HG02870 (cell line): ENCODE measurements around the gene LYPD3.

ENCODE experiments used
- ATAC-seq: cut with Tn5 transposase; IDR thresholded peaks from one replicate; pipeline ENCODE4 v1.9.1; 2021; ENCODE audit warnings: mild to moderate bottlenecking, moderate library complexity; ENCODE audit not compliant: unreplicated experiment

LYPD3 gene

DNA sequence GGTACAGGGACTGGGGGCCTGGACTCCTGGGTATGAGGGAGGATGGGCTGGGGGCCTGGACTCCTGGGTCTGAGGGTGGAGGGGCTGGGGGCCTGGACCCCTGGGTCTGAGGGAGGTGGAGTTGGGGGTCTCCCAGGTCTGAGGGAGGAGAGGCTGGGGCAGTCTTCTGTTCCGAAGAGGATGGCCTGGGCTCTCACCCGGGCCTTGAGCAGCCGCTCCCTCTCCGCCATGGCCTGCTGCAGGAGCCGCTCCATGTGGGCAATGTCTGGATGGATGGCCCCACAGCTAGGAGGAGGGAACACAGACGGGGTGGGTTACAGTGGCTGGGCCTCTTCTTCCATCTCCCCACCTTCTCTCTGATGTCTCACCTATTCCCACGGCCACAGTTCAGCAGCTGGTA, 21.0 kb upstream of the LYPD3 start:
- ATAC-seq: no peak

DNA sequence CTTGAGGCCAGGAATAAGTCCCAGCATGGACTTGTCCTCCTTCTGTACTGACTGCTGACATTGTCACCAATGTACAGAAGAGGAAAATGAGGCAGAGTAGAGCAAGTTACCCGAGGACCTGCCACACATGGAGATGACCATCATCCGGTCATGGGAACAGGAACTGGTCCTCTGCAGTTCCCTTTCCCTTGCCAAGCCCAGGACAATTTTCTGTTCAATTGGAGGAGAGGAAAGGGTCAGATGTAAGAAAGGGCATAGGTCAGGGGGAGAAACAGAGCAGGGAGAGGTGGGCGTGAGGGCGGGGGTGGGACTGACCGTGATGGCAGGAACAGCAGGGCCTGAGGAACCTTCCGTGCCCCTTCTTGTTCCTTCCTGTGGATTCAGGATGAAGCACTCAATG, 20.5 kb upstream of the LYPD3 start:
- ATAC-seq: no peak

DNA sequence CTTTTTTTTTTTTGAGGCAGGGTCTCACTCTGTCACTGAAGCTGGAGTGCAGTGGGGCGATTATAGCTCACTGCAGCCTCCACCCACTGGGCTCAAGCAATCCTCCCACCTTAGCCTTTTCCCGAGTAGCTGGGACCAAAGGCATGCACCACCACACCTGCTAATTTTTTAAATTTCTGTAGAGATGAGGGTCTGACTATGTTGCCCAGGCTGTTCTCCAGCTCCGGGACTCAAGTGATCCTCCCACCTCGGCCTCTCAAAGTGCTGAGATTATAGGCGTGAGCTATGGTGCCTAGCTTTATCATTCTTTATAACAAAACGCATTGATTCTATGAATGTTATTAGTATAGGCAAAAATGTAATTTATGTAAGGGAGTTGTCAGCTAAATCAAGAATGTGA, 17.9 kb upstream of the LYPD3 start:
- ATAC-seq: no peak

DNA sequence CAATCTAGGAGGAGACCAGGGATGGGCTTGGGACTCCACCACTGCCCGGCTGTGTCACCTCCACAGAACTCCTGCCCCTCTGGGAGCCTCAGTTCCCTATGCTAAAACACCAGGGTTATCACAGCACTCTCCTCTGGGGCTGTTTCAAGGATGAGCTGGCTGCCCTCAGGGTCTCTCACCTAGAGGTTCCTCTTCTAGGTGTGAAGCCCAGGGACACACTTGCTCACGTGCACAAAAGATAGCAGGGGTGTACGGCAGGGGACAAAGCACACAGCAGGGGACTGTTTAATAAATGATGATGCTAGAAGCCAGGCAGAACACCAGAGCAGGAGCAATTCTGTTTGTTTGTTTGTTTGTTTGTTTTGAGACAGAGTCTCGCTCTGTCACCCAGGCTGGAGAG, 16.8 kb upstream of the LYPD3 start:
- ATAC-seq: no peak

DNA sequence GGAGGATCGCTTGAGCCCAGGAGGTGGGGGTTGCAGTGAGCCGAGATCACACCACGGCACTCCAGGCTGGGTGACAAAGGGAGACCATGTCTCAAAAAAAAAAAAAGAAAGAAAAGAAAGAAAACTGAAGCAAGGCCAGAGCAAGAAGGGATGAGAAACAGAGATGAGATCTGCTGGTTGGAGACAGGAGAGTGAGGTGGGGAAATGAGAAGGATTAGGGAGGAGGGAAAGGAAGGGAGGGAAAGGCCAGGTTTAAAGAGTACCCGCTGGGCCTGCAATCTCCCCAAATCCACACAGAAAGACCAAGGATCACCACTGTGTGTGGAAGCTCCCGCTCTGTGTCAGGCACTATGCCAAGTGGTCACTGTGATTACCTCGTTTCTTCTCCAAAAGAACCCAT, 16.3 kb upstream of the LYPD3 start:
- no peak for ATAC-seq

DNA sequence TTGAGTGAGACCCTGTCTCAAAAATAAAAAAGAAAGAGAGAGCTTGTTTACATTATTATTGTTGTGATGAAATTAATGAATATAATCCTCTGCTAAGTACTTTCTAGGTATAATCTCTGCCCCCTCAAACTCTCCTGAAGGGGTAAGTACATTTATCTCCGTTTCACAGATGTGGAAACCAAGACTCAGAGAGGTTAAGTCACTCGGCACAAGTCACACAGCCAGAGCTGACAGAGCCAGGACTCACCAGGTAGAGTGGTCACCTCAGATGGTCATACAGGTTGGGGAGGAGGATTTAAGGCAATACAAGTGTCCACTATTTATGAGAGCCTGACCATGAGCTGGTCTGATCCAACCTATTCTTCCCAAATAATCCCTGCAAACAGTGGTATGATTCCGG, 15.2 kb upstream of the LYPD3 start:
- no peak for ATAC-seq

DNA sequence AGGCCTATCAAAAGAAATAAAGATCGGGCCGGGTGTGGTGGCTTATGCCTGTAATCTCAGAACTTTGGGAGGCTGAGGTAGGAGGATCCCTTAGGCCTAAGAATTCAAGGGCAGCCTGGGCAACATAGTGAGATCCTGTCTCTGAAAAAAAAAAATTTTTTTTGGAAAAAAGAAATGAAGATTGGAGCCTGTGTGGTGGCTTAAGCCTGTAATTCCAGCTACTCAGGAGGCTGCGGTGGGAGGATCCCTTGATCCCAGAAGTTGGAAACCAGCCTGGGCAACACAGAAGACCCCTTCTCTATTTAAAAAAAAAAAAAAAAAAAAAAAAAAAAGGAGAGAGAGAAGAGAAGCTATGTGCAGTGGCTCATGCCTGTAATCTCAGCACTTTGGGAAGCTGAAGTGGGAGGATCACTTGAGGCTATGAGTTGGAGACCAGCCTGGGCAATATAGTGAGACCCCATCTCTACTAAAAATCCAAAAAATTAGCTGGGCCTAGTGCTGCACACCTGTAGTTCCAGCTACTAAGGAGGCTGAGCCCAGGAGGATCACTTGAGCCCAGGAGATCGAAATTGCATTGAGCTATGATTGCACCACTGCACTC, 14.7 kb upstream of the LYPD3 start:
- no peak for ATAC-seq

DNA sequence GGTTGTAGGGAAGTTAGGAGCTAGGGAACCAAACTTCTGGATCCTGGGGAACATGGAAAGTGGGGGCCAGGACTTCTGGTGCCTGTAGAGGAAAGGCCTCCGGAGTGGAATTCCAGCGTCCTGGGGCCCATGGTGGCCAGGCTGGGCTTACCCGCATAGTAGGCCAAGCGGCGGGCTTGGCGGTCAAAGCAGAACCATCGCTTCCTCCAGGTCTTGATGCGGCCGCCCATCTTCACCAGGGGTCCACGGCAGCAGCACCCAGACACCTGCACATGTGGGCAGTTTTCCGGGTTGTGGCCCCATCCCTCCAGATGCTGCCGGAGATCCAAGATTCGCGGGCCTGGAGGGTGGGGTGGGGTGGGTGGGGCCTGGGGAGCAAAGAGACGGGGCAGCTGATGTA, 13.8 kb upstream of the LYPD3 start:
- no peak for ATAC-seq

DNA sequence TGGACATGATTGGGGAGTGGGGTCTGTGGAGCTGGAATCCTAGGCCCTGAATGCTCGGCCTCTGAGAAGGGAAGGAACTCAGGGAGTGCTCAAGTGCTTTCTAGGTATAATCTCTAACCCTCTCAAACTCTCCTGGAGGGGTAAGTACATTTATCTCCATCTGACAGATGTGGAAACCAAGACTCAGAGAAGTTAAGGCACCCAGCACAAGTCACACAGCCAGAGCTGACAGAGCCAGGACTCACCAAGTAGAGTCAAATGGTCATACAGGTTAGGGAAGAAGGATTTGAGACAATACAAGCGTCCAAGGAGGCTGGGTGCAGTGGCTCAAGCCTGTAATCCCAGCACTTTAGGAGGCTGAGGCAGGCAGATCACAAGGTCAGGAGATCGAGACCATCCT, 12.9 kb upstream of the LYPD3 start:
- no peak for ATAC-seq

DNA sequence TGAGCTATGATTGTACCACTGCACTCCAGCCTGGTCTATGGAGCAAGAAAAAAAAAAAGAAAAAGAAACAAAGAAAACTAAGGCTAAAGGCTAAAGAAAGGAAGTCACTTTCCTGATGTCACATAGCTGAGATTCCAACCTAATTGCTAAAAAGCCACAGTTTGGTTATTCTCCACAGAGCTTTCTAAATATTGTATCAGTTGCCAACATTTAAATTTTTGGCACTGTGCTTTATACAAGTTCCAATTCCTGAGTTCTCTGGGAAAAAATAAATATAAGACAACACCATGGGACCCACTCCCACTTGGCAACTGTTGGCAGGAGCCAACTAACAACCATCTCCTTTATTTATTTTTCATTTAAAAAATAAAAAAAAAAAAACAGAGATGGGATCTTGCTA, 11.2 kb upstream of the LYPD3 start:
- no peak for ATAC-seq

DNA sequence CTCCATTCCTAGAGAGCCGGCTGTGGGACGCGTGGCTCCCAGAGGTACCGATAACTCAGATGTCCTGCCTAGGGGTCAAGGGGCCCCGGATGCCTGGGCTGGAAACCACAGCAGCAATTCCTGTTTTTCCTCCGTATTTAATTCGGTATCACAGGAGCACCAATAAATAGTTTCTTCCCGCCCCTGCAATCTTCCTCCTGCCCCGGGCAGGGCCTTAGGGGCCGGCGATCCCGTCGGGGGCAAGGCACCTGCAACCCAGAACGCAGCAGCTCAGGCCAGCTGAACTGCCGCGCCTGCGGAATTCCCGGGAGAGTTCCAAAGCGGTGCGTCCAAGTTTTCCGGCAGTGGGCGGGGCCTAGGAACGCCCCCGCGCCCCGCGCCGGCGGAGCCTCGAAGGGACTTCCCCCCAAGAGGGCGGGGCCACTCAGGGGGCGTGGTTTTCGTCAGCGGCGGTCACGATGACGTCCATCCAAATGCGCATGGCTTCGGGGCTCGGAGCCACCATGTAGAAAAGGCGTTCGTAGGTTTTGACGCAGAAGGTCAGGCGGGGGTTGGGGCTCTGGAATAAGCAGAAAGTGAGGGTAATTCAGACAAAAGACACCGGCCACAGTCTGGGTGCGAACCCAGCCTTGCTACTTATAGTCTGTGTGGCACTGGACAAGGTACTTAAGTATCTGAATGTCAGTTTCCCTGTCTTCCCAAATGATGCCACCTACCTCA, 9.7 kb upstream of the LYPD3 start:
- ATAC-seq: peak; percentile 75

DNA sequence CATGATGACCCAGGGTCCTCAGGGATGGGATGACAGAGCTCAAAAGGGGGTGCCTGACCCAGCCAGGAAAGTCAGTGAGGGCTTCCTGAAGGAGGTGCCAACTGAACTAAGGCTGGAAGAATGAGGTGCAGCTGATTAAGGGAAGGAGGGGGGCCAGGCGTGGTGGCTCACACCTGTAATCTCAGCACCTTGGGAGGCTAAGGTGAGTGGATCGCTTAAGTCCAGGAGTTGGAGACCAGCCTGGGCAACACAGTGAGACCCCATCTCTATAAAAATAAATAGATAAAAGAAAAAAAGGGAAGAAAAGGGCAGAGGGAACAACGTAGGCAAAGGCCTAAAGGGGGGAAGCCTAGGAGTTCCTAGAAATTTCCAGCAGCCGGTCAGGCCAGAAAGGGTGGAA, 9.1 kb upstream of the LYPD3 start:
- no peak for ATAC-seq

DNA sequence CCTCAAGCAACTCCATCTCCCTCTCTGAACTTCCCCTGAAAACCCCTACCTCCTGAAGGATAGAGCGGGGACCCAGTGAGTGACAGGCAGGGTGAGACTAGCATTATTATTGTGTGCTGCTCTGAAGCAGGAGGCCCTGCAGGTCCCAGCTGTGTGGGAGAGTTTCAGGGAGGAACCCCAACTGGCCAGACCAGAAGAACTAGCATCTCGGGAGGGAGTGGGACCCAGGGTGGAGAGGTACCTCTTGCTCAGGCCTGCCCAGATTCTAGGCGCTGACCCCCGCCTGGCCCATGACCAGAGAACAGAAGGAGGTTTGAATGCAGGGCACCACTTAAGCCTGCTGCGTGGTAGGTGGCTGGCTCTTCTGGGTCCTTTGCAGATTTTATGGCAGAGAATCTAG, 5.7 kb upstream of the LYPD3 start:
- no peak for ATAC-seq

DNA sequence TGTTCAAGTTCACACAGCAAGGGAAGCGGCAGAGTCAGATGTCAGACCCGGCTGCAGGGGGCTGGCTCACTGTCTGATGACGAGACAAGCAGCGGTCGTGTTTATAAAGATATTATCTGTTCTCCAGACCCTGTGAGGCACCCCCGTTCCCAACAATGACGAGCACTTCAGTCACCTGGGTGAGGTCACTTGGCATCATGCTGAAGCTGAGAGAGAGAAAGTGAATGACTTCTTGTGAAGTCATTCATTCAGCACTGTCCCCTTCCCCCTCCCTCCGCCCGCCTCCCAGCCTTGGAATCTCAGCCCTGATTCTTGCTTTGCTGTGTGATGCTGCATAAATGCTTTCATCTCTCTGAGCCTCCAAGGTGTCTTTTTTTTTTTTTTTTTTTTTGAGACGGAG, 4.9 kb upstream of the LYPD3 start:
- no peak for ATAC-seq

DNA sequence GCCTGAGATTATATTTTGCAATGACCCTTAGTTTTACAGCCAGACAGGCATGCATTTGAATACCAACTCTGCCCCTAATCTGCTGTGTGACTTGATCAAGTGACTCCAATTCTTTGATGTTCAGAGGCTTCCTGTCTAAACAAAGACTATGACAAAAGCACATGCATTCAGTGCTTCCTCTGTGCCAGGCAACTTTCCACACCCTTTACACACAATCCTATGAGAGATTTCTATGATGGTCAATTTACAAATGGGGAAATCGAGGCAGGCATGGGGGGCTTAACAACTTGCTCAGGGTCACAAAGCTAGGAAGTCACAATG, 3.7 kb upstream of the LYPD3 start:
- ATAC-seq: no peak

DNA sequence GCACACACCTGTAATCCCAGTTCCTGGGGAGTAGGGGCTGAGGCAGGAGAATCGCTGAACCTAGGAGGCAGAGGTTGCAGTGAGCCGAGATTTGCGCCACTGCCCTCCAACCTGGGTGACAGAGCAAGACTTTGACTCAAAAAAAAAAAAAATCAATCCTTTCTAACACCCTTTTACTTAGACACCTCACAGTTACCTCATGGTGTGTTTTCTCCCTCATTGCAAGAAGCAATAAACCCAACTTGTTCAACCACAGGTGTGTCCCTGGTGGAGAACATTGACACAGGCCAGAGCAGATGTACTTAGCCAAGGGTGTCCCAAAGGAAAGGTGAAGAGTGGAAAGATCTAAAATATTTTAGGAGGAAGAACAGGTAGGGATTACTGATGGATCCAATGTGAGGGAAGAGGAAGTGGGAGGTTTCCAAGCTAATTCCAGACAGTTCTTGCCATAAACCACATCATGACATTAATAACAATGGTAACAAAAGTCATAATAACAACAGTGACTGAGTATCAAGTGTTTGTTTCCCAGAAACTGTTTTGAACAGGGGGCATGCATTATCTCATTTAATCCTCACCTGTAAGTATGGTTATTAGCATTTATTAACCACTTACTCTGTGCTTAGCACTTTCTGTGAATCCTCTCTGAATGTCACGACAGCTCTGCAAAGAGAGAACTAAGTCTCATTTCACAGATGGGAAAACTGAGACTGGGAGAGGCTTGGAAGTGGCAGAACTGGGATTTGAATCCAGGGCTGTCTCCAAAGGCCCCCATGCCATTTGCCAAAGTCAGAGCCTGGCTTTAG, 3.1 kb upstream of the LYPD3 start:
- no peak for ATAC-seq

DNA sequence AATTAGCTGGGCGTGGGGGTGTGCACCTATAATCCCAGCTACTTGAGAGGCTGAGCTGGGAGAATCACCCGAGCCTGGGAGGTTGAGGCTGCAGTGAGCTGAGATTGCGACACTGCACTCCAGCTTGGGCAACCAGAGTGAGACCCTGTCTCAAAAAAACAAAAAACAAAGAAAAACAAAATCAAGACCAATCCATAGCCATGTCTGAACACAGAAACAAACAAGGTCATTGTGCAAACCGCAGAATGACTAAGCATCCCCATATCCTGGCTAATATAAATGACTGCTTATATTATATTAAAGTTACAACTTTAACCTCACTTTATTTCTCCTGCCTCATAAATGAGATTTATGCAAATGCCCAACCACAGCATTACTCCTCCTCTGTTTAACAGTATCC, 2.3 kb upstream of the LYPD3 start:
- no peak for ATAC-seq

DNA sequence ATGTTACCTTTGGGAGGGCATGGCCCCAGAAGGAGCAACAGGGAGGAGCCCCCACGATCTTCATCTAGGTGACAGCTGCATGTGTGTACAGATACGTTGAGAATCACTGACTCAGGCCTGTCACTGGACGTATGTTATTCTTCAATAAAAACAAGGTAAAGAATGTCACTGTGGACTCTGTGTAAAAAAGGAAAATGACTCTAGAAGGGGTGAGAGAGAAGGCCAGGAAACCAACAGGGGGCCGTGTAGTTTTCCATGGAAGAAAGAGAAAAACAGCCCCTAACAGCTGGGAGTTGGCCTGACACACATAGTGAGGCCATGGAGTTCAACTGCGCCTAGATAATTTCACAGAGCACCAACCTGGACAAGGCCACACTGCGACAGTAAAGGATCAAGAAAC, 1.9 kb upstream of the LYPD3 start:
- ATAC-seq: no peak

DNA sequence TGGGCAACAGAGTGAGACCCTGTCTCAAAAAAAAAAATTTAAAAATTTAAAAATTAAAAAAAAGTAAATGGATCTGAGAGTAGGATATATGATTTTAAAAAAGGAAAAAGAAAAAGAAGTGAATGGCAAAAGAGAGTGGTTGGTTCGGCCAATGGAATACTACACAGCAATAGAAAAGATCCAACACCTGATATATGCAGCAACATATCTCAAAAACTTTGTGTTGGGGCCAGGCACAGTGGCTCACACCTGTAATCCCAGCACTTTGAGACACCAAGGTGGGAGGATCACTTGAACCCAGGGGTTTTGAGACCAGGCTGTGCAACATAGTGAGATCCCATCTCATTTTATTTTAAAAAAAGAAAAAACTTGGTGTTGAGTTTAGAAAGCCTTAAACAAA, 1.4 kb upstream of the LYPD3 start:
- ATAC-seq: no peak

DNA sequence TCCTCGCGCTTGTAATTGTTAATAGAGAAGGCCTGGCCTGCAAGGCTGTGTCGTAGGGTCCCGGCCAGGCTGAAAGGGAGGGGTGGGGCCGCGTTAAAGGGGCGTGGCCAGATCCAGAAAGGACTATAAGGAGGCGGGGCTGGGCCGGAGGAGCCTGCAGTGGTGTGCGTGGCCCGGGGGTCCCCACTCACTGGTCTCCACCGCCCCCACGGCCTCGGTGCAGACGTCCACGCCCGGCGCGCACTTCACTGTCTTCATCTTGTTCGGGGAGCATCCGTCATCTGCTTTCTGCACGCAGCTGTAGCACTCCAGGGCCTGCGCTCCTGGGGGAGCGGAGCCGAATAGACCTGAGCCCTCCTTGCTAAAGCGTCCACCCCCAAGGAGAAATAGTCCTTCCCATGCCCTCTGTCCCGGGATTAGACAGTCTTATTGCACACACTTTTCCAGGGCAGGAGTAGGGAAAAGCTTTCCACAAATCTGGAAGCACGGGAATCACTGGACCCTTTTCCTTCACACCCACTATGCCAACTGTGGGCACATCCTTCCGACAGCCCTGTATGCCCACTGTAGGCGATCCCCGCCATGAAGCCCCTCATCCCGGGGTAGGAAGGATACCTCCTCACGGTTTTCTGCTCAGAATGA, 1.2 kb downstream of the LYPD3 start:
- peak; percentile 26 for ATAC-seq

DNA sequence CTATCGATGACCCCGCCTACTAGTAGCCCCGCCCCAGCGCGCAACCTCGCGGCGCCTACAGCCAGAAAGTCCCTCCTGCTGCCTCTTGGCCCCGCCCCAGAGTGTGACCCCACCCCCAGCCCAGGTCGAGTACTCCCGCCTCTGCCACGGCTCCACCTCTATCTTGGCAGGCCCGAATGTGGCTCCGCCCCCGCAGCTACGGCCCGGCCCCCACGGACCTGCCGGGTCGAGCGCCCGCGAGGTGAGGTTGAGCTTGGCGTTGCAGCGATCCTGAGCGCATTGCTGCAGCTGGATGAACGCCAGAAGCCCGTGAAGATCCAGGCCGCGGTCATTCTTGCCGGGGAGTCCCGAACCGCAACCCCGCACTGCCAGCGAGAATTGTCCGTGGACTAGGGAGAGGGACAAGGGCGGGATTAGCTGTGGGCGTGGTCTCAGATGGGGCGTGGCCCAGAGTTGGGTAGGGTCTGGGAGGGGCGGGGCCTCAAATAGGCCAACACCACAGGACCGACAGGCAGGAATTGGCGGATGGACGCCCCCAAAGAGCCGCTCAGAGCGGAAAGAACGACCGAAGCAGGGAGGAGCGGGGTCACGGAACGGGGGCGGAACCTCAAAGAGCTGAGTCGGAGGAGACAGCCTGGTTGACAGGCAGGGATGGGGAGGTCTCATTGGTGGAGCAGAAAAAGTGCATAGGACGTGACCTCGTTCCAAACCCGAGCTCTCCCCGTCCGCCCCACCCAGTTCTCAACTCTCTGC, 1.9 kb downstream of the LYPD3 start:
- peak; percentile 80 for ATAC-seq
